GM20000 (cell line): Measurements from ENCODE around the gene AJUBA.
"Not testable (repeated sequence)": the region's sequence is repeated elsewhere in the genome, so short reads cannot be mapped to it uniquely, and the experiment has no call there.

Source experiments
- DNase-seq: peaks from one replicate; pipeline ENCODE4 v3.0.0; 2012; ENCODE audit warnings: low spot score
- CTCF ChIP-seq: IDR thresholded peaks from 2 replicates; pipeline ENCODE4 v1.5.1; 2012; ENCODE audit warnings: mild to moderate bottlenecking, control low read depth; ENCODE audit errors: extremely low read depth, missing control alignments

AJUBA gene

GRCh38 chr14:23006188-23006534 lies 23.8 kb upstream of the AJUBA start:
- no peak for TF ChIP-seq CTCF
- DNase-seq = no peak

- DNase-seq = no peak
- TF ChIP-seq CTCF = no peak
These were observed 23.3 kb upstream of the AJUBA start for GRCh38 chr14:23005451-23006187.

- not testable (repeated sequence) for DNase-seq
These were observed 21.9 kb upstream of the AJUBA start for GRCh38 chr14:23004274-23004673.

GRCh38 chr14:23002592-23002991 lies 20.2 kb upstream of the AJUBA start:
- TF ChIP-seq CTCF = no peak
- no peak for DNase-seq

GRCh38 chr14:23000860-23001259 lies 18.5 kb upstream of the AJUBA start:
- DNase-seq = no peak
- no peak for TF ChIP-seq CTCF

GRCh38 chr14:22998329-22999012 lies 16.1 kb upstream of the AJUBA start:
- DNase-seq = no peak
- no peak for TF ChIP-seq CTCF

GRCh38 chr14:22997676-22998323 lies 15.4 kb upstream of the AJUBA start:
- no peak for DNase-seq
- no peak for TF ChIP-seq CTCF
